ENCODE results near the gene SLAMF8.

- TF ChIP-seq CTCF (IDR thresholded peaks at IDR 0.05), result no peak
- TF ChIP-seq REST (IDR thresholded peaks at IDR 0.05; ENCODE audit: insufficient read depth in 1 of 2, low read depth in 2 of 2, low read length in 1 of 2), result no peak
- no peak for TF ChIP-seq SIN3A (IDR thresholded peaks at IDR 0.05; ENCODE audit: borderline replicate concordance, insufficient read depth, low read depth, low read length)
These were observed 56.5 kb downstream of the SLAMF8 start for GRCh38 chr1:159883134-159883533.

Measured in Panc1 (cell line).